Activated naive CD4-positive, alpha-beta T cell treated with anti-CD3 and anti-CD28 coated beads, Interleukin-2, amount 50 U/mL, for 16 hours (primary cell): Measurements from ENCODE around the gene ZNF778.
"Not testable (repeated sequence)": the region's sequence is repeated elsewhere in the genome, so short reads cannot be mapped to it uniquely, and the experiment has no call there.

Experiments
- DNase-seq: peaks from one replicate; pipeline ENCODE4 v3.0.0-alpha.2; 2020

Gene ZNF778

DNA sequence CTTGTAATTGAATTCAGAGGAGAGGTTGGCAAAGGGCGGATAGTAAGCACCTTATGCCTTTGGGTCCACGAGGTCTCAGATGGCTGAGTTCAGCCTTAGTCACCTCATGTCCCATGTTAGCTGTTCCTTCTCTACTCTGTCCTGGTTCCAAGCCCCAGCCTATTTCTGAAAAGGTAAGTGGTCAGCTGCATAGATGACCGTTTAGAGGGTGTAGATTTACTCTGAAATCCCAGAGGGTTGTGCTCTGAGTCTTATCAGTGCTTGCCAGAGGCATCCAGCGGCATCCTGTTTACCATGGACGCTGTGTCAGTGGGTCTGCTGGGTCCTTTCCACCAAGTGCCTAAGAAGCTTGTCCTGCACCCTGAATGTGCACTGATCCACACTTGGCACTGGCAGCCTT lies 1.9 kb downstream of the ZNF778 start:
- DNase-seq: no peak

DNA sequence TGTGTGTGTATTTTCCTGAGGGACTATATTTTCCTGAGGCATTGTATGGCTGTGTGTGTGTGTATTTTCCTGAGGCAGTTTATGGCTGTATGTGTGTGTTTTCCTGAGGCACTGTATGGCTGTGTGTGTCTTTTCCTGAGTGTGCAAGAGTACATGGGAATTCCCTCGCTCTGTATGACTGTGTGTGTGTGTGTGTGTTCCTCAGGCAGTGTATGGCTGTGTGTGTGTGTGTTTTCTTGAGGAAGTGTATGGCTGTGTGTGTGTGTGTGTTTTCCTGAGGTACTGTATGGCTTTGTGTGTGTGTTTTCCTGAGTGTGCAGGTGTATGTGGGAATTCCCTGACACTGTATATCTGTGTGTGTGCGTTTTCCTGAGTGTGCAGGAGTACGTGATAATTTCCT lies 4.1 kb downstream of the ZNF778 start:
- no peak for DNase-seq

DNA sequence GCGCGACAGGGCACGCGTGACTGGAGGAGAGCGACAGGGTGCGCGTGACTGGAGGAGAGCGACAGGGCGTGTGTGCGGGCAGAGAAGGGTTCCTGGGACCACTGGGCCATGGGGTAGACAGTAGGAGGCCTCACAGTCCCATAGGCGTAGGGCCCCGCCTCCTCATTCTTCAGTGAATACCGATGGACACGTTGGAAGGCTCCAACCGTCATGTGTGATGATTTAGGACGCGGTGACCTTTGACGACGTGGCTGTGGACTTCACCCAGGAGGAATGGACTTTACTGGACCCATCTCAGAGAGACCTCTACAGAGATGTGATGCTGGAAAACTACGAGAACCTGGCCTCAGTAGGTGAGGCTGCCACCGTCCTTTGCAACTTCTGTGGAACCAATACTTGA lies 5.4 kb downstream of the ZNF778 start:
- DNase-seq: no peak

DNA sequence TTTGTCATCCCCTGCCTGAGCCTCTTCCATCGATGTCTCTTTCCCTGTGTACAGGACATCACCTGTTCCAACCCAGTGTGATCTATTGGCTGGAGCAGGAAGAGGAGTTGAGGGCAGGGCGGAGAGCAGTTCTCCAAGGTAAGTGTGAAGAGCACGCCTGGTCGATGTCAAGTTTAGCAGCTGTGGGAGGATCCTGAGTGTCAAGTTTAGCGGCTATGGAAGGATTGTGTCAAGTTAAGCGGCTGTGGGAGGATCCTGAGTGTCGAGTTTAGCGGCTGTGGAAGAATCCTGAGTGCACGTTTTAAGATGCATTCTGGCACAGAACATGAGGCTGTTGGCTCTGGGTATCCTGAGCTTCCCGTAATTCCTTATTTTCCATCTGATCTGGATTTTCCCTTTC lies 7.2 kb downstream of the ZNF778 start:
- no peak for DNase-seq

DNA sequence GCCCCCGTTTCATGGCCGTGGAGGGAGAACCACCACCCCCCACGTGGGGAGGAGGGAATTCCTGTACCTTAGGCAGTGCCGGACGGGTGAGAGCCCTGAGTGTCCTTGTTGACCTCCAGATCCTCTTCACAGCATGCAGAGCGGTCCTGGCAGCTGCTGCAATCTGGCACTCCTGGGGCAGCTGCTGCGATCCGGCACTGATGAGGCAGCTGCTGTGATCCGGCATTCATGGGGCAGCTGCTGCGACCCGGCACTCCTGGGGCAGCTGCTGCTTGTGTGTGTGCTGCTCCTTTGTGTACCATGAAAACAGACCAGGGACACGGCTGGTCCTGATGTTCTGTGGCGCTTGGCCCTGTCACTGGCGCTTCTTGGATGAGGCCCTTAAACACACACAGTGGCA lies 12.8 kb downstream of the ZNF778 start:
- DNase-seq: no peak

DNA sequence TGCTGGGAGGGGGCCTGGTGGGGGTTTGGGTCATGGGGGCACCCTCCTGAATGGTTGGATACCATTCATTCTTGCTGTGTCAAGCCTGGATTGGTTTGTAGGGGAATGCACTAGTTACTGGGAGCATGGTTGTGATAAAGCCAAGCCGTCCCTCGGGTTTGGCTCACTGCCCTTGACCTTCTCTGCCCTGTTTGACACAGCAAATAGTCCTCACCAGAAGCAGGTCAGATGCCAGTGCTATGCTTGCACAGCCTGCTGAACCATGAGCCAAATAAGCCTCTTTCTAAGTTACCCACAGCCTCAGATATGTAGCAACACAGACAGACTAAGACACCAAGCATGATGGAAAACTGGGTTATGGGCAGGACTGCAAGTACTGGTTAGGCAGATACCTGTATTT lies 14.6 kb downstream of the ZNF778 start:
- no peak for DNase-seq

DNA sequence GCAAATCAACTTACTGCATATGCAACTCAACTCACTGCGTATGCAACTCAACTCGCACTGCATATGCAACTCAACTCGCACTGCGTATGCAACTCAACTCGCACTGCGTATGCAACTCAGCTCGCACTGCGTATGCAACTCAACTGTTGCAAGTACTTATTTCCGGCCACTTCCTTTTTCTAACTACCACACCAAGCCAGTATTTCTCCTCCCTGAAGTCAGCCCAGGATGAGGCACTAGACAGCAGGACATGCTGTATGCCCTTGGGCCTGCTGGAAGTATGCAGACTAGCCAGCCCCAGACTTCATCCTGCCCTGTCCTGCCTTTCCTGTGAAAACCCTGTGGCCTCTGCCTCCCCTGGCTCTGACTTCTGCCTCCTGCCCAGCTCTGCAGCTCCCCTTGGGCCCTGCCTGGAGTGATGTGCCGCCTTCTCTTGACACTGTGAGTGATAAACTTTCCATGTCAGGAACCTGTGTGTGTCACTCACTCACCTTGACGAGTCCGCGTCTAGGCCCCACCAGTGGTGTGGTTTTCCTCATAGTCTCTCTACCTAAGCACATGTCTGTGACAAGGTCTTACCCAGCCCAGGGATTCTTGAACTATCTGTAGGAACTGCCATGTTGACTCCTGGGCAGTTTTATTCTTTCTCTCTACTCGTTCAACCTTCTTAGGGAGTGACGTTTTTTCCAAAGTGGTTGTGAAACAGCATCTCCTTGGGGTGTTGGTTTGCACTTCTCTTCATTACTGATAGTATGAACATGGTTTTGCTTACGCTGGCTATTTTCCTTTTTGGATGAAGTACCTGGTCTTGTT lies 16.4 kb downstream of the ZNF778 start:
- no peak for DNase-seq

DNA sequence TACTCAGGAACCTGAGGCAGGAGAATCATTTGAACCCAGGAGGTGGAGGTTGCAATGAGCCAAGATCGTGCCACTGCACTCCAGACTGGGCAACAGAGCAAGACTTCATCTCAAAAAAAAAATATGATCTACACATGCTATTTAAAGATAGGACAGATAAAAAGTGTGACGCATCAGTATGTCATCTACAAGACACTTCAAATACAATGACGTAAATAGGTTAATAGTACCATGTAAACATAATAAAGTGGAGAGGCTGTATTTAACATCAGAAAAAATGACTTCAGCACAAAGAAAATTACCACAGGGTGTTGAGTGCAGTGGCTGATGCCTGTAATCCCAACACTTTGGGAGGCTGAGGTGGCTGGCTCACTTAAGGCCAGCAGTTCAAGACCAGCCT lies 20.2 kb downstream of the ZNF778 start:
- DNase-seq: no peak

DNA sequence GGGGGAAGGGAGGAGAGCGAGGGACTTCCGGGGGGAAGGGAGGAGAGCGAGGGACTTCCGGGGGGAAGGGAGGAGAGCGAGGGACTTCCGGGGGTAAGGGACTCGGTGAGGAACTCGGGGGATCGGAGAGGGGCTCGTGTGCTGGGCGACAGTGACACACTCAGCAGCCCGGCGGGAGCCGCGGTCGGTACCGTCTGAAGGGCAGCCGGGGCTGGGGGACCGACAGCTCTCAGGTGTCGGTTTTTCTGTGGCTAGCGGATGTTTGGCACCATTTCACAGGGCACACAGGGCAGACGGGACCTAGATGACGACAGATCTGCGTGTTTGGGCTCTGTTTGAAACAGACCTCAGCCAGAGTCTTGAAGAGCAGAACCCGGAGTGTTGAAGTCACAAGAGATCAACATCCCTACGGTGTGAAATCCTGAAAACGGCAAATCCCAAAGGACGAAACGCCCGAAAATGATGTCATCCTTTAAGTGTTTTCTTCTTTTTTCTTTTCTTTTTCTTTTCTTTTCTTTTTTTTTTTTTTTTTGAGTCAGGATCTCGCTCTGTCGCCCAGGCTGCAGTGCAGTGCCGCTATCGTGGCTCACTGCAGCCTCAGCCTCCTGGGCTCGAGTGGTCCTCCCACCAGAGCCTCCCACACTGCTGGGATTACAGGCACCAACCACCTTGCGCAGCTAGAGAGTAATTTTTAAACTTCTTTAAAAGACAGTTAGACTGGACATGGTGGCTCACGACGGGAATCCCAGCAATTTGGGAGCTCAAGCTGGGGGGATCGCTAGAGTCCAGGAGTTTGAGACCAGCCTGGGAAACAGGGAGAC lies 23.9 kb downstream of the ZNF778 start:
- peak; percentile 77 for DNase-seq

DNA sequence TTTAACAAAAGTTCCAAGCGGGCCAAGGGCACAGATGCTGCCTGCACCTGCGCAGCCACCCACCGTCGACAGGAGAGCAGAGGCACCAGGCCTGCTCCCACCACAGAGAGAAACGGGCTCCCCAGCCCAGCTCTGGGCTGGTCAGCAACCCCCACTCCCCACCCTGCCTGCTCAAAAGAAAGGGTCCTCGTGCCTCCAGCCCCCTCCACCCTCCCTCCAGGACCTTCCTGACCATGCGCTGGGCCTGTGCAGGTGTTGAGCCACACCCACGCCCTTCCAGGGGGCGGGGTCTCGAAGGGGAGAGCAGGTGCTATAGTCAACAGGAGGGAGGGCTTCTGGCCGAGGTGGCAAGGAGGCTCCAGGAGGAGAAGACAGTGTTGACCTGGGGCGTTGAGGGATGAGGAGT lies 25.3 kb downstream of the ZNF778 start:
- DNase-seq: no peak

DNA sequence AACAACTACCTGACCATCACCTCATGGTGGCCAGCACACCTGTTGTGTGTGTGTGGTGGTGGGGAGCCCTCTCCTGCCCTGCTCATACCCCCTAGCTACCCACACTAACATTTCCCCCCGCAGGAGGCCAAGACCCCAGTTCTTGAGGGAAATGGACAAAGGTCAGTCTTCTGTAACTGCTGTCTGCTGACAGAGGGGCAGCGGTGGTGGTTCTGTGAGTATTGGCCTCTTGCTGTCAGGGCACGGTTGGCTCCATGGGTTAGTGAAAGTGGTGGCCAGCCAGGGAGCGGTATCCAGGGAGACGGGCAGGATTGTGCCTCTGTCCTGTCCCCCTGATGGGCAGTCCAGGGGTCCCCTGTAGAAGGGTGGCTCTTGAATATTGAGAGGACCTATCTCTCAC lies 26.2 kb downstream of the ZNF778 start:
- no peak for DNase-seq

DNA sequence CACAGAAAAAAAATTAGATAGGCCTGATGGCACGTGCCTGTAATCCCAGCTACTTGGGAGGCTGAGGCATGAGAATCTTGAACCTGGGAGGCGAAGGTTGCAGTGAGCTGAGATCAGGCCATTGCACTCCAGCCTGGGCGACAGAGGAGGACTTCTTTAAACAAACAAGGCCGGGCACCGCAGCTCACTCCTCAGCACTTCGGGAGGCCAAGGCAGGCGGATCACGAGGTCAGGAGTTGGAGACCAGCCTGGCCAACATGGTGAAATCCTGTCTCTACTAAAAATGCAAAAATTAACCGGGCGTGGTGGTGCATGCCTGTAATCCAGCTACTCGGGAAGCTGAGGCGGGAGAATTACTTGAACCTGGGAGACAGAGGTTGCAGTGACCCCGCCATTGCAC lies 26.8 kb downstream of the ZNF778 start:
- DNase-seq: not testable (repeated sequence)

DNA sequence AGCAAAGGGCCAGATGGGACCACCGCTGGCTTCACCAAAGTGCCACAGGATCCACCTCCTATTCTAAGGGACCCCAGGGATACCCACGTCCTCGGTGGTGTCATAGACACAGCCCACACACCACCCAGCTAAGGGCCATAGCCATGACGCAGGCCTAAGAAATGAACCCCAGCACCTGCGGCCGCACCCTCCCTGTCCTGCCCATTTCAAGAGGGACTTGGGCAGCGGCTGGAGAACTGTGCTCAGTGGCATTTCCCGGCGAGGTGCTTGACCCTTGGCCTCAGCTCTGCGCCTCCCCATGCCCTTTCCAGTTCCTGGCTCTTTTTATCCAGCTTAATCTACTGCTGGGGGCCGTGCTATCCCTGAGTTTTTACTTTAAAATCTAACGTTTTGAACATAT lies 27.3 kb downstream of the ZNF778 start:
- no peak for DNase-seq

DNA sequence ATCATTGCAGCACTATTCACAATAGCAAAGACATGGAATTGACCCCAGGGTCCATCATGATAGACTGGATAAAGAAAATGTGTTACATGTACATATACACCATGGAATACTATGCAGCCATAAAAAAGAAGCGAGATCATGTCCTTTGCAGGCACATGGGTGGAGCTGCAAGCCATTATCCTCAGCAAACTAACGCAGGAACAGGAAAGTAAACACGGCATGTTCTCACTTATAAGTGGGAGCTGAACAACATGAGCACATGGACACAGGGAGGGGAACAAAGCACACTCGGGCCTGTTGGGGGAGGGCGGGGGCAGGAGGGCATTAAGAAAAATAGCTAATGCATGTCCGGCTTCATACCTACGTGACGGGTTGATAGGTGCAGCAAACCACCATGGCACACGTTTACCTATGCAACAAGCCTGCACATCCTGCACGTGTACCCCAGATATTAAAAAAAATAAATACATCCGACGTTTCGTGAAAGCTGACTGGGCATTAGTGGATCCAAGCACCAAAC lies 28.9 kb downstream of the ZNF778 start:
- no peak for DNase-seq

DNA sequence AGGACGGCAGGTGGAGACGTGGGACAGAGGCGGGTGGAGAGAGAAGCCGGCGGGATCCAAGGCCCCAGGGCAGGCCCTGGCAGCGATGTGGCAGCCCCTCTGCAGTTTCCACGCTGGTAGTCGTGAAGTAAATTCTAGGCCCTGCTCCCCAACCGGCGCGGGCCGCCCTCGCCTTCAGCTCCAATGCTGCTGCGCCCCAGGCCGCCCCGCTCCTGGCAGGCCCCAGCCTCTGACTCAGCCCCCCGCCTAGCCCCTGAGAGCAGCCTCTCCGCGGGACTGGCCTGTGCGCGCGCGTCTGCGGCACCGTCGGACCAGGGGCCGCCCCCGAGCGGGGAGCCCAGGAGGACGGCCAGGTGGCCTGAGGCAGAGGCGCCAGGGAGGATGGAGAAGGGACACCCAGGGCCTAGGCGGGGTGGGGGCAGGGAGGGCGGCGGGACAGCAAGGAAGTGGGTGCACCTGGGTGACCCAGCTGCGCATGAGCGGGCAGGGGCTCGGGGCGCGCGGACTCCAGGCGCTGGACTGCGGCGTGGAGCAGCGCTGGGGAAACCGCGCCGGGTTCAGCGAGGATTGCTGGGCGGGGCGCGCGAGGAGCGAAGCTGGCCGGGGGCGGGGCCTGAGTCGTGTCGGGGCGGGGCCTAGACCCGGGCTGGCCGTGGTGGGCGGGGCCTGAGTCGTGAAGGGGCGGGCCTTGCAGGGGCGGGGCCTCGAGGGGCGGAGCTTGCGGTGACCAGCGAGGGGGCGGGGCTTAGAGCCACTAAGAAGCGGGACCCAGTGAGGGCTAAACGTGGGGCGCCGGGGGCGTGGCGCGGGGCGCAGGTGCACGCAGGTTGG lies 29.6 kb downstream of the ZNF778 start:
- DNase-seq: peak; percentile 90

DNA sequence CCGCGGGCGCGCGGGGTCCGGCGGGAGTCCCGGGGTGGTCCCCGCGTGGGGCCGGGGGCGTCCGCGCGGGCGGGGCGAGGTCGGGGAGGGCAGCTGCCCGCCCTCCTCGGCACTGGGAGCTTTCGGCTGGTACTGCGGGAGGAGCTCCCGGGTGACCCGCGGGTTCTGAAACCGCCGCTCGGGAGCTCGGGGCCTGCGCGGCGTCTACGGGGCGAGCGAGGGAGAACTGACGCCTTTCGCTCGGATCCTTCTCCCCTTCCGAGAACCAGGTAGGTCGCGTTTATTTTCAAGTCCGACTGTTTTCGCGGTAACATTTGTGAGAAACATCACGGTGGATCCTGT lies 30.2 kb downstream of the ZNF778 start:
- DNase-seq: not testable (repeated sequence)

DNA sequence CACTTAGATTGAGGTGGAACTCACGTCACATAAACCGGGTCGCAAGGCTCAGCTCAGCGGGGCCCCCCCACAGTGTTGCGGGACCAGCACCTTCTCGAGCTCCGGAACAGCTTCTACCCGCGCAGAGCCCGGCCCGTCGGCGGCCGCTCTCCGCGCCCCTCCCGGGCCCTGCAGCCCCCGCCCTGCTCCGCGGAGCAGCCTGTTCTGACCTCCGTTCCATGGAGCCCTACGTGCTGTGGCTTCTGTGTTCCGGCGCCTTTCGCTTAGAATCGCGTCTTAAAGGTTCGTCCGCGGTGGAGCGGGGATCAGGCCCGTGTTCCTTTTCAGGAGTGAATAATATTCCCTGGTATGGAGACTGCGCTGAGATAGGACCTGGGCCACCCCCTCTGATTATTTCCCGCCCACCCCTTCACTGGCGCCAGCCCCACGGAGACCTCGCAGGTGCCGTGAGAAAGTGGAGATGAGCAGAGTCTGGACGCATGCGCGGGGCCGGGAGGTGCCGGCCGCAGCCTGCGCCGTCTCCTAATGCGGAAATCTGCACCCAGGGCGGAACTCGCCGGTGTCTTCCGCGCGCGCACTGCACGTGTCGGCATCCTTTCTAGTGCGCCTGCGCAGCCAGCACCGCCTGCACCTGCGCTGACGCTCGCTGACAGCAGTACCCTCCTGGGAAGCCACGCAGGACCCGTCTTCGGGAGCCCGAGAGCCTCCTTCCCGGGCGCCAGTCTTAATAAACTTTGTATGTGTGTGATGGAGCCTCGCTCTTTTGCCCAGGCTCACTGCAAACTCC lies 30.9 kb downstream of the ZNF778 start:
- DNase-seq: no peak

DNA sequence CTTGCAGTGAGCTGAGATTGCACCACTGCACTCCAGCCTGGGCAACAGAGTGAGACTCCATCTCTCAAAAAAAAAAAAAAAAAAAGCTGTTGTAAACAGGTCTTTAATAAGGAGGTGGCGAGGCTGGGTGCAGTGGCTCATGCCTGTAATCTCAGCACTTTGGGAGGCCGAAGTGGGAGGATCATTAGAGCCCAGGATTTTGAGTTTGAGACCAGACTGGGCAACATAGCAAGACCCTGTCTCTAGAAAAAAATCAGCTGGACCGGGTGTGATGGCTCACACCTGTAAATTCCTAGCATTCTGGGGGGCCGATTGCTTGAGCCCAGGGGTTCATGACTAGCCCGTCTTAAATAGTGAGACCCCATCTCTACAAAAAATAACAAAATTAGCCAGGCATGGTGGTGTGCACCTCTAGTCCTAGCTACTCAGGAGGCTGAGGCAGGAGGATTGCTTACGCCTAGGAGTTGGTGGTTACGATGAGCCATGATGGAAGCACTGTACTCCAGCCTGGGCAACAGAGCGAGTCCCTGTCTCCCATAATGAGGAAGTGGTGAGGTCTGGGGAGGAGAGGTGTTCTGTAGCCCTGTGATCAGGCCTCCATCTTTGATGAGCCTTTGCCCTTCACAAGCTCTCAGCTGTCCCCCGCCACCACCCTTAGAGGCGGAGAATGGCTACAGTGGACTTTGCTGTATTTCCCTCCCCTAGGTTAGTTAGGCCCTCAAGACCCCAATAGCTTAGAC lies 36.2 kb downstream of the ZNF778 start:
- no peak for DNase-seq

DNA sequence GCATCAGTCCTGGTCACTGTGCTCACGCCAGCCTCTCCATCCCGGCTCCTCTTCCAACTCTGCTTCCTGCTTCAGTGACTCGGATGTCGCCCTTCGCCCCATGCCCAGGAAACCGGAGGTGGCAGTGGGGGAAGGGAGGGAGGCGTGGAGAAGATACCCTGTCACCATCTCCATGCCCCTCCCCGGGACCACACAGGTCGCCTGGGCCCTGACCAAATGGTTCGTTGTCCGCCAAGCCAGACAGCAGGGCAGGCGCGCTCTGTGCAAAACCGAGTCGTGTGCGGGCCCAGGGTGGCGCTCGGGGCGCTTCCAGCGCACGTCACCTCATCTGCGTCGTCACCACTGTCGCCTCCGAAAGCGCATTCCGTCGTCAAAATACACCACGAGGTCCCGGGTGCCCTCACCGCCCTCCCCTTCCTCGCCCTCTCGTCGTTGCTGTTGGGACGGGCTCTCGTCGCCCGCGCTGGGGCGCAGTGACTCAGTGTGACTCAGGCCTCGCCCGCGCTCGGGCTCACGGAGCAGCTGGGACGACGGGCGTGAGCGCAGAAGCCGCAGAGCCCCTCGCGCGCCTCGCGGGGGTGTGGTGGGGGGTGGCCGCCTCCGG lies 39.2 kb downstream of the ZNF778 start:
- peak; percentile 86 for DNase-seq

DNA sequence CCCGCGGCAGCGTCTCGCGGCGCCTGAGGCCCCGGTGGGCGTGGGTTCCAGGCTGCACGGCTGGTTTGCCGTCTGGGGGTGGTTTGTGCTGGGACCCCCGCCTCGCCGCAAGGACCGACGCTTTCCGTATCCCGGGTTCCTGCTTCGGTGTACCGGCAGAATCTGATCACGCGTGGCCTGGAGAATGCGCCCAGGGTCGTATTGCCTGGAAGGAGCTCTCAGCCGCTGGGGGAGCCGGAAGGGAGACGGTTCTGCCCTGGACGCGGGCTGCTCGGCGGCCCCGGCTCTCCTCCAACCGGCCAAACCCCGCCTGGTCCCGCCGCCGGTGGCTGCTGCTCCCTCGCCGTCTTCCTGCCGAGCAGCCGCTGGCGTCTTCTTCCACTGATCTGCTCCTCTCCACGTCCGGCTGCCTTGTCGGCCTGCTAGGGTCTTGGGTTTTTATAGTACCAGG lies 39.8 kb downstream of the ZNF778 start:
- no peak for DNase-seq
